ENCODE data around the gene GALNT9. TPM values are rescaled to one million over a fixed set of nuclear protein-coding genes. Genes with fewer than 3 reads are reported as not detected.

The GALNT9 gene
- total and polyA plus RNA-seq, 2 experiments from 2014 or later, result 0.33 to 1.4 TPM

- H2AFZ ChIP-seq, result no peak overlapping the region
- peaks cover 26% of the 10 kb centered on the region; the same call in 1 of the 2 replicates for H3K27me3 ChIP-seq (replicated peaks; ENCODE audit: insufficient read depth)
- H3K79me2 ChIP-seq (ENCODE audit: insufficient read depth), result no peaks in the 10 kb centered on the region
- no peaks in the 10 kb centered on the region for H3K36me3 ChIP-seq (ENCODE audit: low read depth)
- H3F3A ChIP-seq (ENCODE audit: insufficient read depth), result no peaks in the 10 kb centered on the region
- 51 to 53% methylated on average over 28 of the region's 28 CpGs for WGBS, 2 experiments (ENCODE audit: low coverage in 1 of 2, low lambda C conversion rate in 2 of 2, missing lambda C conversion rate in 2 of 2)
- no peak overlapping the region for H3K27ac ChIP-seq
- H3K9me2 ChIP-seq (ENCODE audit: insufficient read depth), result no peaks in the 10 kb centered on the region
- H3K4me1 ChIP-seq (ENCODE audit: insufficient read depth), result no peaks in the 10 kb centered on the region
- H3K9ac ChIP-seq, result no peak overlapping the region
- DNase-seq, result no peak
- H3K4me2 ChIP-seq (ENCODE audit: unreplicated experiment), result no peak overlapping the region
- in situ Hi-C loops (cut with MboI), result no loop called here
- H3K9me3 ChIP-seq (ENCODE audit: low read depth), result no peaks in the 10 kb centered on the region
- H4K20me1 ChIP-seq (ENCODE audit: insufficient read depth), result no peaks in the 10 kb centered on the region
- H3K4me3 ChIP-seq, result no peak overlapping the region
- no peak for TF ChIP-seq EZH2phosphoT487 (IDR thresholded peaks at IDR 0.05; ENCODE audit: insufficient read depth, low read depth)
- TF ChIP-seq EZH2 (IDR thresholded peaks at IDR 0.05; ENCODE audit: insufficient read depth, poor library complexity, severe bottlenecking), result no peak
Observed at GRCh38 chr12:132227118-132227517, 102.3 kb downstream of the GALNT9 start.

- H3K9ac ChIP-seq, result no peak overlapping the region
- no peak for DNase-seq
- 27% methylated on average over 1 of the region's 1 CpG; no CpG with 5 or more reads in 1 of the 2 experiments for WGBS, 2 experiments (ENCODE audit: low coverage in 1 of 2, low lambda C conversion rate in 2 of 2, missing lambda C conversion rate in 2 of 2)
- peaks cover 31% of the 10 kb centered on the region for H3K27me3 ChIP-seq (replicated peaks; ENCODE audit: insufficient read depth)
- H3K27ac ChIP-seq, result no peak overlapping the region
- H3F3A ChIP-seq (ENCODE audit: insufficient read depth), result no peaks in the 10 kb centered on the region
- no peaks in the 10 kb centered on the region for H3K4me1 ChIP-seq (ENCODE audit: insufficient read depth)
- no peak overlapping the region for H2AFZ ChIP-seq
- no peaks in the 10 kb centered on the region for H3K9me3 ChIP-seq (ENCODE audit: low read depth)
- H3K4me3 ChIP-seq, result no peak overlapping the region
- TF ChIP-seq EZH2phosphoT487 (IDR thresholded peaks at IDR 0.05; ENCODE audit: insufficient read depth, low read depth) (no peak), EZH2 (IDR thresholded peaks at IDR 0.05; ENCODE audit: insufficient read depth, poor library complexity, severe bottlenecking) (no peak)
- H3K4me2 ChIP-seq (ENCODE audit: unreplicated experiment), result no peak overlapping the region
- in situ Hi-C loops (cut with MboI), result no loop called here
- no peaks in the 10 kb centered on the region for H4K20me1 ChIP-seq (ENCODE audit: insufficient read depth)
- no peaks in the 10 kb centered on the region for H3K79me2 ChIP-seq (ENCODE audit: insufficient read depth)
- no peaks in the 10 kb centered on the region for H3K9me2 ChIP-seq (ENCODE audit: insufficient read depth)
- H3K36me3 ChIP-seq (ENCODE audit: low read depth), result no peaks in the 10 kb centered on the region
Observed at GRCh38 chr12:132226604-132227003, 102.8 kb downstream of the GALNT9 start.

GRCh38 chr12:132225214-132225613 lies 104.2 kb downstream of the GALNT9 start:
- Histone ChIP-seq H3K79me2 (ENCODE audit: insufficient read depth) (no peaks in the 10 kb centered on the region), H4K20me1 (ENCODE audit: insufficient read depth) (no peaks in the 10 kb centered on the region), H3K27me3 (replicated peaks; ENCODE audit: insufficient read depth) (peaks cover 35% of the 10 kb centered on the region), H3K4me3 (no peak overlapping the region), H3F3A (ENCODE audit: insufficient read depth) (no peaks in the 10 kb centered on the region), H3K9ac (no peak overlapping the region), H3K36me3 (ENCODE audit: low read depth) (no peaks in the 10 kb centered on the region), H3K9me2 (ENCODE audit: insufficient read depth) (no peaks in the 10 kb centered on the region), H2AFZ (no peak overlapping the region), H3K4me2 (ENCODE audit: unreplicated experiment) (no peak overlapping the region), H3K27ac (no peak overlapping the region), H3K9me3 (ENCODE audit: low read depth) (no peaks in the 10 kb centered on the region), H3K4me1 (ENCODE audit: insufficient read depth) (no peaks in the 10 kb centered on the region)
- TF ChIP-seq EZH2phosphoT487 (IDR thresholded peaks at IDR 0.05; ENCODE audit: insufficient read depth, low read depth) (no peak), EZH2 (IDR thresholded peaks at IDR 0.05; ENCODE audit: insufficient read depth, poor library complexity, severe bottlenecking) (no peak)
- in situ Hi-C loops (cut with MboI), result no loop called here
- WGBS, 2 experiments (ENCODE audit: low coverage in 1 of 2, low lambda C conversion rate in 2 of 2, missing lambda C conversion rate in 2 of 2), result 58 to 63% methylated on average over 1 of the region's 1 CpG
- DNase-seq, result no peak

- no peak for DNase-seq
- Histone ChIP-seq H3K9me3 (ENCODE audit: low read depth) (no peaks in the 10 kb centered on the region), H3K9me2 (ENCODE audit: insufficient read depth) (no peaks in the 10 kb centered on the region), H3K36me3 (ENCODE audit: low read depth) (no peaks in the 10 kb centered on the region), H3K27ac (no peak overlapping the region), H3K4me3 (no peak overlapping the region), H4K20me1 (ENCODE audit: insufficient read depth) (no peaks in the 10 kb centered on the region), H3F3A (ENCODE audit: insufficient read depth) (no peaks in the 10 kb centered on the region), H3K27me3 (replicated peaks; ENCODE audit: insufficient read depth) (peaks cover 32% of the 10 kb centered on the region), H2AFZ (no peak overlapping the region), H3K9ac (no peak overlapping the region), H3K4me1 (ENCODE audit: insufficient read depth) (no peaks in the 10 kb centered on the region), H3K4me2 (ENCODE audit: unreplicated experiment) (no peak overlapping the region), H3K79me2 (ENCODE audit: insufficient read depth) (no peaks in the 10 kb centered on the region)
- in situ Hi-C loops (cut with MboI), result no loop called here
- 93% methylated on average over 2 of the region's 2 CpGs; no CpG with 5 or more reads in 1 of the 2 experiments for WGBS, 2 experiments (ENCODE audit: low coverage in 1 of 2, low lambda C conversion rate in 2 of 2, missing lambda C conversion rate in 2 of 2)
- TF ChIP-seq EZH2phosphoT487 (IDR thresholded peaks at IDR 0.05; ENCODE audit: insufficient read depth, low read depth) (no peak), EZH2 (IDR thresholded peaks at IDR 0.05; ENCODE audit: insufficient read depth, poor library complexity, severe bottlenecking) (no peak)
Observed at GRCh38 chr12:132224484-132224883, 104.9 kb downstream of the GALNT9 start.

GRCh38 chr12:132222808-132223173 lies 106.6 kb downstream of the GALNT9 start:
- Histone ChIP-seq H3K9ac (no peak overlapping the region), H3K27me3 (replicated peaks; ENCODE audit: insufficient read depth) (peaks cover 18% of the 10 kb centered on the region), H3K36me3 (ENCODE audit: low read depth) (no peaks in the 10 kb centered on the region), H3K9me3 (ENCODE audit: low read depth) (no peaks in the 10 kb centered on the region), H3K4me1 (ENCODE audit: insufficient read depth) (no peaks in the 10 kb centered on the region), H4K20me1 (ENCODE audit: insufficient read depth) (no peaks in the 10 kb centered on the region), H3F3A (ENCODE audit: insufficient read depth) (no peaks in the 10 kb centered on the region), H3K4me3 (no peak overlapping the region), H3K9me2 (ENCODE audit: insufficient read depth) (no peaks in the 10 kb centered on the region), H2AFZ (no peak overlapping the region), H3K4me2 (ENCODE audit: unreplicated experiment) (no peak overlapping the region), H3K27ac (no peak overlapping the region), H3K79me2 (ENCODE audit: insufficient read depth) (no peaks in the 10 kb centered on the region)
- in situ Hi-C loops (cut with MboI), result no loop called here
- 77% methylated on average over 6 of the region's 6 CpGs; no CpG with 5 or more reads in 1 of the 2 experiments for WGBS, 2 experiments (ENCODE audit: low coverage in 1 of 2, low lambda C conversion rate in 2 of 2, missing lambda C conversion rate in 2 of 2)
- no peak for TF ChIP-seq EZH2 (IDR thresholded peaks at IDR 0.05; ENCODE audit: insufficient read depth, poor library complexity, severe bottlenecking)
- no peak for TF ChIP-seq EZH2phosphoT487 (IDR thresholded peaks at IDR 0.05; ENCODE audit: insufficient read depth, low read depth)
- no peak for DNase-seq
